ELR (cell line): ENCODE data around the gene PHETA2.
"Not testable (repeated sequence)": the region's sequence is repeated elsewhere in the genome, so short reads cannot be mapped to it uniquely, and the experiment has no call there.

Experiments used
- DNase-seq: peaks from one replicate; pipeline ENCODE4 v3.0.0-alpha.2; 2015; ENCODE audit warnings: low read depth

Gene PHETA2

GRCh38 chr22:42104332-42104860 is 30.3 kb downstream of the PHETA2 start:
- not testable (repeated sequence) for DNase-seq

DNA sequence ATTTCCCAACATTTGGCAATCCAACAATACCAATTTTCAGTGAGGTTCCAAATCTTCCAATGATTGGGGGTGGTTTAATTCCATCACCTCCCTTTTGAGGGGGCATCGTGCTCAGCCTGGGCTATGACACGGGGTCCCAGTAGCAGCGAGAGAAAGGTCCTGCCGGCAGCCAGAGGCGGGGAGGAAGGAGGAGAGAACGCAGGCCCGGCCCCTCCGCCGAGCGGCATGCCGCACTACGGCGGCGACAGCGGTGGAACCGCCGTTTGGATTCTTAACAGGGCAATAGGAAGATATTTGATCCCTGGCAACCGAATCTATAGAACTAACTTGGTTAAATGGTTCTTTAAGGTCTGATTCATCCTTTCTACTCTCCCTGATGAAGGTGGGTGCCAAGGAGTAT is 34.8 kb downstream of the PHETA2 start:
- DNase-seq = no peak

DNA sequence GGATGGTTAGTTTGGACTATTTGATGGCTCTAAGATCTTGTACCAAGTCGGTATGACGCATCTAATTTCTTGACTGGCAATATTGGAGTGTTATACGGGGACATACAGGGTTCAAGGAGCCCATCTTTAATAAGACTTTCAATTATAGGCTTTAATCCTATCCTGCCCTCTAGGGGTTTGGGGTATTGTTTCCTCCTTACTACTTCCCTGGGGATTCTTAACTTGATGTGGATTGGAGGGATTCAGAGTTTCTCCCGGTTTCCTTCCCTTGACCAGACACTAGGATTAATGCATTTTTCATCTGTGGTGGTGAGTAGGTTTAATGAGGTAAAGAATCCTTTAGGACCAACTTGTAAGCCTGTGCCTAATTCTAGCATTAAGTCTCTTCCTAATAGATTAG is 37.8 kb downstream of the PHETA2 start:
- DNase-seq = peak; percentile 30

DNA sequence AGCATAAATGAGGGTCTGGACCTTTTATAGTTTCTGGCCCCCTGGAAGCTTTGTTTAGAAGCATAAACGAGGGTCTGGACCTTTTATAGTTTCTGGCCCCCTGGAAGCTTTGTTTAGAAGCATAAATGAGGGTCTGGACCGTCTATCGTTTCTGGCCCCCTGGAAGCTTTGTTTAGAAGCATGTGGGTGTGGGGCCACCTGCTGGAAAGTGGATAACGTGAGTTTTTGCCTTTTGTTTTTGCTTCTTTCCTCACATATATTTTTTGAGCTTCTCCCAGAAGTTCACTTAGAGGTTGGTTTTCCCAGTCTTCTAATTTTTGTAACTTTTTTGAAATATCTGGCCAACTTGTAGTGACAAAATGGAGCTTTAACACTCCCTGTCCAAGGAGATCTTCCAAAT is 38.7 kb downstream of the PHETA2 start:
- peak; percentile 33 for DNase-seq

DNA sequence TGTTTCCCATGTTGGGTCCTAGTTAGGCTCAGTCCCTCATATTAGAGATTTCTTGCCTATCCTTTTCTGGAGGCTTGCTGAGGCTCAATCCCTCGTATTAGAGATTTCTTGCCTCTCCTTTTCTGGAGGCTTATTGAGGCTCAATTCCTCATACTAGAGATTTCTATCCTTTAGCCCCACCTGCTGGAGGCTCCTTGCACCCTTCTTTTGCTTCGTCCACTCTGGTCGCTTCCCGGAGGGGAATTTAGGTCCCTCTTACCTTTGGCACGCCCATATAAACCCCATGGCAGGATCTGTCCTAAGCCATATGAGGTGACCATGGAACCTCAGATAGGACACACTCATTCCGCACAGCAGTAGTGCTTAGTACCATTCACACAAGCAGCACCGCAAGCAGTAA is 40.7 kb downstream of the PHETA2 start:
- DNase-seq = peak; percentile 60

- DNase-seq = not testable (repeated sequence)
These were observed 41.4 kb downstream of the PHETA2 start for GRCh38 chr22:42115420-42115830.

- DNase-seq = no peak
These were observed 42.9 kb downstream of the PHETA2 start for GRCh38 chr22:42116848-42117424.

DNA sequence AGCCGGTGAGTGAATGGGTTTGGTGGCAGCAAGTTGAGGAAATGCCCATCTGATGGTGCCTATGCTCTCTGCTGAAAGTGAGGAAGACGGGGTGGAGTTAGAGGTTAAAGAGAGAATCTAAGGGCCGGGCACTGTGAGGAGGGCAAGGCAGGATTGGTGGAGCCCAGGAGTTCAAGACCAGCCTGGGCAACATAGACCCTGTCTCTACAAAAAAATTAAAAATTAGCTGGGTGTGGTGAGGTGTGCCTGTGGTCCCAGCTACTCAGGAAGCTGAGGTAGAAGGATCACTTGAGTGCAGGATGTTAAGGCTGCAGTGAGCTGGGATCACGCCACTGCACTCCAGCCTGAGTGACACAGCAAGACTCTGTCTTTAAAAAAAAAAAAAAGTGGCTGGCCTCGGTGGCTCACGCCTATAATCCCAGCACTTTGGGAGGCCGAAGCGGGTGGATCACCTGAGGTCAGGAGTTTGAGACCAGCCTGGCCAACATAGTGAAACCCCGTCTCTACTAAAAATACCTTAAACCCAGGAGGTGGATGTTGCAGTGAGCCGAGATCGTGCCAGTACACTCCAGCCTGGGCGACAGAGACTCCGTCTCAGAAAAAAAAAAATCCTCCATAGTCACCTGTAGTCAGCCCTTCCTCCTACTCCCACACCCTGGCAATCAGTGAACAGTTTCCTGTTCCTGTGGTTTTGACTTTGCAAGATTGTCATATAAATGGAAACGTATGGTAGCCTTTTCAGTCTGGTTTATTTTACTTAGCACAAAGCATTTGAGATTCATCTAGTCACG is 46.4 kb downstream of the PHETA2 start:
- not testable (repeated sequence) for DNase-seq

- DNase-seq = not testable (repeated sequence)
These were observed 49.5 kb downstream of the PHETA2 start for GRCh38 chr22:42123529-42123928.

DNA sequence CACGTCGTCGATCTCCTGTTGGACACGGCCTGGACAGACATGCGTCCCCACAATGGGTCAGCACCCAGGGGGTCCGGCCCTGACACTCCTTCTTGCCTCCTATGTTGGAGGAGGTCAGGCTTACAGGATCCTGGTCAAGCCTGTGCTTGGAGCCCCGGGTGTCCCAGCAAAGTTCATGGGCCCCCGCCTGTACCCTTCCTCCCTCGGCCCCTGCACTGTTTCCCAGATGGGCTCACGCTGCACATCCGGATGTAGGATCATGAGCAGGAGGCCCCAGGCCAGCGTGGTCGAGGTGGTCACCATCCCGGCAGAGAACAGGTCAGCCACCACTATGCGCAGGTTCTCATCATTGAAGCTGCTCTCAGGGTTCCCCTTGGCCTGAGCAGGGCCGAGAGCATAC is 53.6 kb downstream of the PHETA2 start:
- DNase-seq = no peak

DNA sequence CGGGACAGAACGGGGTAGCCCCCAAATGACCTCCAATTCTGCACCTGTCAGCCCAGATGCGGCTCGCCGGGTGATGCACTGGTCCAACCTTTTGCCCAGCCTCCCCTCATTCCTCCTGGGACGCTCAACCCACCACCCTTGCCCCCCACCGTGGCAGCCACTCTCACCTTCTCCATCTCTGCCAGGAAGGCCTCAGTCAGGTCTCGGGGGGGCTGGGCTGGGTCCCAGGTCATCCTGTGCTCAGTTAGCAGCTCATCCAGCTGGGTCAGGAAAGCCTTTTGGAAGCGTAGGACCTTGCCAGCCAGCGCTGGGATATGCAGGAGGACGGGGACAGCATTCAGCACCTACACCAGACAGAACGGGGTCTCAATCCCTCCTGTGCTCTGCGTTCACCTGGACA is 54.0 kb downstream of the PHETA2 start:
- not testable (repeated sequence) for DNase-seq
